Measurements from ENCODE around the gene BEGAIN.

BEGAIN gene

GRCh38 chr14:100599981-100600380 is 12.8 kb upstream of the BEGAIN start:
- DNase-seq, result no peak

GRCh38 chr14:100594625-100594951 is 7.4 kb upstream of the BEGAIN start:
- DNase-seq, result no peak

- DNase-seq, result no peak
Measured at GRCh38 chr14:100593751-100594624, 6.8 kb upstream of the BEGAIN start.

GRCh38 chr14:100592972-100593371 is 5.8 kb upstream of the BEGAIN start:
- no peak for DNase-seq

- no peak for DNase-seq
Measured at GRCh38 chr14:100592461-100592891, 5.3 kb upstream of the BEGAIN start.

GRCh38 chr14:100591453-100592371 is 4.5 kb upstream of the BEGAIN start:
- DNase-seq, result no peak

GRCh38 chr14:100590726-100591452 is 3.7 kb upstream of the BEGAIN start:
- no peak for DNase-seq

GRCh38 chr14:100589760-100590469 is 2.7 kb upstream of the BEGAIN start:
- DNase-seq, result no peak

- no peak for DNase-seq
Measured at GRCh38 chr14:100589071-100589759, 2.0 kb upstream of the BEGAIN start.

GRCh38 chr14:100588671-100589070 is 1.5 kb upstream of the BEGAIN start:
- DNase-seq, result no peak

- DNase-seq, result no peak
Measured at GRCh38 chr14:100587763-100588411, 670 bp upstream of the BEGAIN start.

GRCh38 chr14:100586403-100587085 is 673 bp downstream of the BEGAIN start:
- peak in 1 of 2 experiments; percentile 62 for DNase-seq

GRCh38 chr14:100586153-100586402 is 1.1 kb downstream of the BEGAIN start:
- DNase-seq, result no peak

- no peak for DNase-seq
Measured at GRCh38 chr14:100585448-100586152, 1.6 kb downstream of the BEGAIN start.

- no peak for DNase-seq
Measured at GRCh38 chr14:100584056-100585031, 2.9 kb downstream of the BEGAIN start.

- DNase-seq, result no peak
Measured at GRCh38 chr14:100583245-100583644, 4.0 kb downstream of the BEGAIN start.

GRCh38 chr14:100582496-100583165 is 4.6 kb downstream of the BEGAIN start:
- no peak for DNase-seq
